GF-D8 (cell line): ENCODE measurements around the gene NPHP4.

Experiments
- DNase-seq: peaks from one replicate; lab custom pipeline; 2025; lab: John Stamatoyannopoulos, UW

The NPHP4 gene

DNA sequence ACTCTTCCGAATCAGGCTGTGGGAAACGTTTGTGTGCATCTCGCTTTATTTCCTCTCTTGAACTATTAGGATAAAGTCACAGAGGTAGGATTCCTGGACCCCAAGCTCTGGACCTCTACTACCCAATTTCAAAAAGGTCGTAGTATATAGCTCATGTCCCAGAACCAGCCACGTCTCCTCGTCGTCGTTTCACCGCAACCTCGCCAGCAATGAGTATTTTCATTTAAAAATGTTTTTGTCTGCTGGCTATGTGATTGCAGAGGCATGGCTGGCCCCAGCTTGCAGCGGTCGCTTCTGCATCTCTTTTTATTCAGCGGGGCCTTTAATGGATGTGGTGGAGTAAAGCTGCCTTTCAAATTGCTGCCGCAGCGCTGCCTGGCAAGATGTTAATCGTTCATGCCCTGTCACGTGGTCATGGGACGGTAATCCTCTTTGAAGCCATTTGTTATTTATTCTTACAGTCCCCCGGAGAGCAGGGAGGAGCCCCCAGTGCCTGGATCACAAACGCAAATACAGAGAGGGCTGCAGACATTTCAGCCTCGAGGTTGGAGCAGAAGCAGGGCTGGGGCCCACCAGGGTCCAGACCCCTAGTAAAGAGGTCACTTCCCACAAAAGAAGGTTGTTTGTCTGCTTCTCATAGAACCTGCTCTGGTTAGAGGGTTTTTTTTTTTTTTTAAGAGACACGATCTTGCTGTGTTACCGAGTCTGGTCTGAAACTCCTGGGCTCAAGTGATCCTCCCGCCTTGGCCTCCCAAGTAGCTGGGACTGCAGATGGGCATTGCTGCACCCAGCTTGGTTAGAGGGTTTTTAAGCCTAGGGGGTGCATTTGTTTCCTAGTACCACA is 11.6 kb upstream of the NPHP4 start:
- no peak for DNase-seq

- DNase-seq: no peak
Measured at GRCh38 chr1:6002714-6003501, 10.7 kb upstream of the NPHP4 start.

DNA sequence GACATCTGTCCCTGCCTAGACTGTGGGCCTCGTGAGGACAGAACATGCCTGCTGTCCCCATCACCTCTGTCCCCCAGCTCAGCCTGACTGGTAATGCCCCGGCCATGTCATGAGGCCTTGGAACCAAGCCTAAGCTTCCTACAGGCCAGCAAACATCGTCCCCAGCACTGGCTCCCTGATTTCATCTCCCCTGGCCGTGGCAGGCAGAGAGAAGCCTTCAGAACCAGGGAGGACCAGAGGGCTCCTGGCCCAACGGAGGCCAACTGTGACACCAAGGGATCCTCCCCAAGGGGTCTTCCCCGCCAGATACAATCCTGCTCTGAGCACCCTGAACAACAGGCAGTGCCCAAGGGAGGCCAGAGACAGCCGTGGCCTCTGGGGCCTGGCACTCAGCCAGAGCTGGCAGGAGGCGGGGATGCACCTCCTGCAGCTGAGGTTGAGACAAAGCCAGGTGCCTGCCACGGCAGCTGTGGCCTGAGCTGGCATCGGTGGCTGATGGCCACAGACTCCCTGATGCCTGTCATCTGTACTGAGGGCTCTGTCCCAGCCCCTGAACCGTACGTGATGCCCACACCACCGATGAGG is 9.9 kb upstream of the NPHP4 start:
- DNase-seq: no peak

DNA sequence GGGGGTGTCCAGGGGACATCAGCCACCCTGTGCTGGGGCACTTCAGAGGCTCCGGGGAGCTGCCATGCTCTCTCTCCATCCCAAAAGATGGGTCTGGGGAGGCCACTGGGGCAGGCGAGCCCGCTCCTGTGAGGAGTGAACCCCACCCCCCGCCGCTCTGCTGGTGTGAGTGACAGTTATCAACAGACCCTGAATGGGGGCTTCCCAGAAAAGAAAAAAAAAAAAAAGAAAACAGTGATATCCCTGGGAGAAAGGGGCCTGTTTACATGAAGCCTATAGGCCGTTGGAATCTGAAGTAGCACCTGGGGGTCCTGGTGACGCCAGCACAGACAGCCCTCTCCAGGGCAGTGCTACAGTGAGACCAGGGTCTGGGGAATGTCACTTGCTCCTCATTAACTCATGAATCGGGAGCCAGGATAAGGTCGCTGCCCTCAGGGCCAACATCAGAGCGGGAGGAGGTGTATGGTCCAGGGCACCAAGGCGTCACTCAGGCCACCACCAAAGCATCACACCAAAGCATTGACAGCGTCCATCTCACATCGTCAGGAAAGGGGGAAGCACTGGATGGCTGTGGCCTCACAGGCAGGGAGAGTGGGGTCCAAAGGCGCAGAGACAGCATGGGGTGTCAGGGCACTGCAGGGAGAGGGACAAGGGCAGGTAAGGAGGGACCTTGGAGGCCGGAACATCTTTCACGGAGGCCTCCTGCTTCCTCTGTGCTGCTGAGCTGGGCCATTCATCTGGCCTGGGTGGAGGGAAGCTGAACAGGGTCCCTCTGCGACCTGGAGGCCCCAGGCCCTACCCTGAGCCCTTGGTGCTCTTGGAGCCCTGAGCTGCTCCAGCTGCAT is 8.4 kb upstream of the NPHP4 start:
- DNase-seq: no peak

GRCh38 chr1:5999711-6000443 is 7.7 kb upstream of the NPHP4 start:
- DNase-seq: no peak

DNA sequence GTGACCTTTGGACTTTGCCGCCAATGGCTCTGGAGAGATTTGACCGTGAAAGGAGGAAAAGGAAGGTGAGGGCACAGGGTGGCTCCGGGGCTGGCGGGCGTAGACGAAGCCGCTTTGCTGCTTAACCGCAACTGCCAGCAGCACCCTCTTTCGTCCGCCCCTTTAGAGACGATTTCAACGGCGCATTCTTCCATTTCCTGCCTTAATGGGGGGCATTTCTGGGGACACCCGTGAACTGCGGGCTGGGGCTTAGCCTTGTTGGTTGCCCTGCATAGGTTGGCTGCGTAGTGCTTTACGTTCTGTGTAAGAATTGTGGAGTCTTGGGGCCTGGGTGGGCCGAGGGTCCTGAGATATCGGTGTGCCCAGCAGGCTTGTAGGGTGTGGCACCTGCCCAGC is 6.7 kb upstream of the NPHP4 start:
- DNase-seq: no peak

DNA sequence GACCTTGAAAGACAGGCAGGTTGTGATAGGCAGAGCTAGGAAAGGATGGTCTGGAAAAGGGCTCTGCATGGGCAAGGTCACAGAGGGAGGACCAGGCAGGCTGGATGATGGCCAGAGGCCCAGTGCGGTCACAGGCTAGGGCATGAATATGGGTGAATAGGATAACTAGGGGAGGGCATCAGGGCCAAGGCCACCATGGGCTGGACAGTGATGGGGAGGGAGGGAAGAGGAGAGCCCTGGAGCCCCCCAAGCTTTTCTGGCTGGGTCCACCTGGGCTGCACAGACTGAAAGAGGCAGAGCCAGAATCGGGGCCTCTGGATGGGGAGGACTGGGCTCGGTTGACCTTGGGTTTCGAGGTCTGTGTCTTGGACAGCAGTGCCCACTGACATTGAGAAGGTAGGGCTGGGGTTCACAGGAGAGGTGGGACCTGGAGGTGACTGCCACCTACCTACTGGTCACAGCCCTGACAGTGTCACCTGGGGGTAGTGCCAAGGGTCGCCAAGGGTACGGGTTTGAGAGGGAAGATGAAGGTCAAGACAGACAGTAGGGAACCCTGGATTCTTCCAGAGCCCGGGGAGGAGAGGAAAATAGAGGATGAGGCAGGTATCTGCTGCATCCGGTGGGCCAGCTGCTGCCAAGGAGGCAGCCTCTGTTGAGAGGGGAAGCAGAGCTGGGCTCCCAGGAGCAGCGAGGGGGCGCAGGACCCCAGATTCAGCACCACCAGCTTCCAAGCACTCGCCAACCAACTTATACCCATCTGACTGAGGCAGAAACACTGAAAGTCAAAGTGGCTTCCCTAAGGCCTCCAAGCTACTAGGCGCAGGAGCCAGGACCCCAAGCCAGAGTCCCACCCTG is 6.1 kb upstream of the NPHP4 start:
- DNase-seq: no peak

DNA sequence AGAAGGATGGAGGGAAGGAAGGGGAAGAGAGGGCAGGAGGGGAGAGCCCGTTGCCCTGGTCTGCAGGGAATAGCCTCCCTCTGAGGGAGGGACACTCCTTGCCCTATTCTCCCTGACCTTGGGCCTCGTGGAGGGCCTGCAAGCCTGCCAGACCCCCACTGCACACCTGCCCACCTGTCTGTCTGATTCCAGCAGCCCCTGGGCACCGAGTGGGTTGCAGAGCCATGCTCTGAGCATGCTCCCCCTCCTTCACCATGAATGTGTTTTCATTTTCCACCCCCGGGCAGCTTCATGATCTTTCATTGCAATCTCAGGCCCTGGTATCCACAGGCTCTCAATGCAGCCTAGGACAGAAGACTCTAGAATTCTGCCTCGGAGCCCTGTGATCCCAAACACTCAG is 5.1 kb upstream of the NPHP4 start:
- DNase-seq: no peak

DNA sequence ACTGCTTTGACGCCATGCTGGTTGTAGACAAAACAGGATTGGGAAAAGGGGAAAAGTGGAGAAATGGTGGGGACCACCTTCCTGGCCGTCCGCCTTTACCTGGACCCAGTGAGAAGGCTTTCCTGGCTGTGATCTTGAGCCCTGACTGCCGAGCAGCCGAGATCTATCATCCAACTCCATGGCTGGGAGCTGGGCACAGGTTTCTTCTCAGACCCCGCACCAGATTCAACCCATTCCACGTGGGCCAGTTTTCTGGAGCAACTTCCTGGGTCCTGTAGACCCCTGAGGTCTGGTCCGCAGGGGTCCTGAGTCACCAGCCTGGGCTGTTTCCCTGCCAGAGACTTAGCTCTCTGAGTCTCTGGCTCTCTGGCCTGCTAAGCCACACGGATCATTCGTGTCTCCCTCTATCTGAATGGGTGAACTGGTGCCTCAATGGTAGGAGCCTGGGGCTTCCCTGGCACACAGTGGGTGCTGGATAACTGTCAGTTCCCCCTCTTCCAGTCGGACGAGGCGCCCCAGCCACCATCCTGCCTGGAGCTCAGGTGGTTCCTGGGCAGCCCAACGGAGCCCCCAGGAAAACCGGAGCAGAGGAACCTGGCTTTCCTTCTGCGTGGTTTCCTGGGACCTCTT is 4.5 kb upstream of the NPHP4 start:
- DNase-seq: no peak

DNA sequence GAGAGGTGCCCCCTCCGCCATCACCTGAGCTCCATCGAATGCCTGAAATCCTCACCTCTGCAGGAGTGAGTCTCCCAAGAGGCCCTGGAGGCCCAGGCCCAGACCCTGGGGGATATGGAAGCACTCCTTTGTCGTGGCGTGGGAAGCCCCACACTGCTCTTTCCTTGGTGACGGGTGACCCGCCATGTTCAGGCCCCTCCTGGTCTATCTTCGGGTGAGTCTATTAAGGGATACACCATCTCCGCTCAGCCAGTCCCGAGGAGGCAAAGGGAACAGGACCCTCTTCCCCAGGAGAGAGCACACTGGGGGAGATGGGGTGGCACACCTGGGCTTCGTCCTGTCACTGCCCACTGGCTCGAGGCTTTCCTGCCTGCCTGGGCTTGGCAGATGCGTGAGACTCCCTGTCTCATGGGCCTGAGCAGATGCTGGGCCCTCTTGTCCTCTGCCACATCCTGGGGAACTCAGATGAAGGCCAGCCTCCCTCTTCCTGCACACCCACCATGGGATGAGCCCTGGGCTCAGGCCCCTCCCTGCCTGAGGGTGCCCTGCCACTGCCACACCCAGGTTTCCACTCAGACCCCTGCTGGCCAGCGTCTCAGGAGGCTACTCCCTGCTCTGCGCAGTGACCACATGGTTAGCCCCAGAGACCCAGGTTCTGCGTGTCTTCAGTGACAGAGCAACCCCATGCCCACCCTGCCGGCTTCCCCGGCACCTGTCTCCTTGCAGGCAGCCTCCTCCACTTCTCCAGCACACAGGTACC is 3.8 kb upstream of the NPHP4 start:
- no peak for DNase-seq

DNA sequence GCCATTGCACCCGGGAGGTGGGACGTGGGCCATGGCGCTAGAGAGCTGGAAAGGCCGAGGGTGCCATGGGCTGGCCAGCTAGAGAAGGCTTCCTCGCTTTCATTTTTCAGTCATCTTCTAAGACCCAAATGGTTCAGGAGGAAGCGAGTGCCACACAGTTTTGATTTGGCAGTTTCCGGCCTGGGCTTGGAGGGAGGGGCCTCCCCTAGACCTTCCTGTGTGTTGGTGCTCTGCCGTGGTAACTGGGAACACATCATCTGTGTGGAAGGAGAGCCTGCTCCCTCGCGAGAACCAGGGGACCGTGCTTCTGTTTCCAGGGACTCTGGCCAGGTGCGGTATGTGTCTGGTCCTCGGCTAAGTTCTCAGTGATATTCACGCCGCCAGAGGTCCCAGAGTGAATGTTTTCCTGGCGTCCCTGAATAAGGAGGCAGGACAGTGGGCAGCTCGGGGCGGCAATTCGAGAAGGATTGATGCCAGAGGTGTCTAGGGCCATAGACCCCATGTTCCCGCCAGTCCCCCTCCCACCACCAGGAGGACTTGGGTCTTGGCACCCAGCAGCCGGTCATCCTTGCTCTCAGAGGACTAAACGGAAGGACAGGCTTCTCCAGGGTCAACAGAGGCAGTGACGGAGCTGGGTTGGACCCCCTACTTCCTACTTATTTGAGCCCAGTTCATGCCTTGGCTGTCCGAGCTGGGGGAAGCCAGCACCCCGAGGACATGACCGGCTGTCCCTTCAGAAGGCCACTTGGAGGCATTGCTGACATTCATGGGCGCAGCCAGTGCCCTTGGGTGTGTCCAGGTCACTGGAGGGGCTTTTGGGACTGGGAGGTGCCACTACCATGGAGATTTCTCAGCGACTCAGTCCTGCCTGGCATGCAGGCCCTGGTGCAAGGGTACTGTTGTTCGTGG is 2.7 kb upstream of the NPHP4 start:
- no peak for DNase-seq

DNA sequence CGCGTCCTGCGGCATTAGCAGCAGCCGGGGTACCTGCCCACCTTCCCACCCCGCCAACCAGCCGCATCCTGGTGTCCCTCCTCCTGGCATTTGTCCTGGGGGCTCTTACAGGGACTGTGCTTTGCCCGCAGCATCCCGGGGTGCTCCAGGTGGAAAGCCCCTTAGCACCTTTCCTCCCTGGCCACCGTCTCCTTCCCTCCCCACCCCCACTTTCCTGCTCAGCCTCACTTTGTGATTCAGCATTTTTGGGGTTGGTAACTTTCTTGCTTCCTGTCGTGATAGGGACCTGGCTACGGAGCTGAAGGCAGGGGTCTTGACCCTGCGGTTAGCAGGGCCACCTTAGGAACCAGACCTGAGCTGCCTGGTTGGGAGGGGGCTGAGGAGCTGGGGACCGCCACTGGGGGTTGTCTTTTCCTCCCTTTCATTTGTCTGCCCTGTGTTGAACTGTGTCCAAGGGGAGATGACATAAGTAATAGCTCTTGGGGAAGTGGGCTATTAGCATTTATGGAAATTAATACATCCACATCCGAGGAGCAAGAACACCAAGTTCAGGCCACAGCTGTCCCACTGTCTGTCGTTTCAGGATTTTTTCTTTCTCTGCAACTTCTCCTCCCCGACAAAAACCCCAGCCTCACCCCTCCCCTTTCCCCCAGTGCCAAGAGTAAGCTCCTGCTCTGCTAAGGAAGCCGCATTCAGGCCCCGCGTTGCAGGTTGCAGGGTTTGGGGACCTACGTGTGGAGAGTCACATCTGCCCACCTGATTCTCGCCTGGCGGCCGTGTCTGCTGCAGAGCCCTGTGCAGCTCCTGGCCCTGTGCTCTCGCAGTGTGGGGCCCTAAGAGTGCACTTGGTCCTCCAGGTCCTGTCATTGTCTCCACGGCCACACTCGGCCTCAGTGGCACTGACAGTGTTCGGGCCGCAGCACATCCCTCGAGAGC is 1.6 kb upstream of the NPHP4 start:
- no peak for DNase-seq

DNA sequence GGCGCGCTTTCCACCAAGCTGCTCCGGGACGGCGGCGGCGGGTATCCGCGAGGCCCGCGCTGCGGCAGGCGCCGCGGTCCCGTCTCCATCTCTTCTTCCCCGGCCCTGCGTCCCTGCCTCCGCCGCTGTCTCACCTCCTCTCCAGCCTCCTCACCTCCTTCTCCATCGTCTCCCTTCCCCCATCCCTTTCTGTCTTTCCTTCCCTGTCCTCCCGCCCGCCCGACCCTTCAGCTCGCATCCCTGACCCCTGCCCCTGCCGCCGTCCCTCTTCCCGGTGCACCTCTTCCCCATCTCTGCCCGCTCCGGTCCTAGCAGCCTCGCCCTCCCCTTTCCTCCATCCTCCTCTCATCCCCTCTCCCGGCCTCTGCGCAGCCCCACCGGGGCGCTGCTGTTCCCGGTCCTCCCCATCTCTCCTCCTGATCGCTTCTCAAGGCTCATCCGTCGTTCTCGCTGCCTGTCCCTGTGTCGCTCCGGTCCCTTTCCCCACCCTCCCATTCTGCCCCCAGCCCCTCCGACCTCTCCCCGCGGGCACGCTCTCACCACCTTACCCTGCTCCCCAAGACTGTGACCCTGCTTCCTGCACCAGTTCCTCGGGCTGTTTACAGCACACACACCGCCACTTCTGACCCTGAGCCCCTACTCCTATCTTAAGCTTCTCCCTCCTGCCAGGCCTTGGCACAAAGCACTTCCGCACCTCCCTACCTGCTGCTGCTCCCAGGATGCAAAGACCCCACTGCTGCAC is 760 bp upstream of the NPHP4 start:
- DNase-seq: no peak

GRCh38 chr1:5991381-5992025 is 722 bp downstream of the NPHP4 start:
- DNase-seq: no peak

DNA sequence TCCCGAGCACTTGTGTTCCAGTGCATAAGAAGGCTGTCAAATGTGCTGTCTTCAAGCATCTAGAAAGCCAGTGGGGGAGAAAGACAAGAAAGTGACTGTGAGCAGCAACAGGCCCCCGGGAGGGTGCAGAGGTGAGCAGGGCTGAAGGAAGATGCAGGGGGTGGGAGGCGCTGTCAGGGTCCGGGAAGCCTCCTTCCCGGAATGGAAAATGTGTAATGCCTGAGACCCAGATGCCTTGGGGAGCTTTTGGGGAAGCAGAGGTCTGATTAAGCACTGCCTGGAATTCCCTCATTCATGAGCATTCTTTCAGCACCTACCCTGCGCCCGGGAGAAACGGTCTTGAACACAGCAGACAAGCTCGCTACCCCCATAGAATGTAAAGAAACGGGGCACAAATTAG is 1.3 kb downstream of the NPHP4 start:
- no peak for DNase-seq
